ENCODE measurements around the gene FAM236B. TPM values are rescaled to one million over a fixed set of nuclear protein-coding genes. Genes with fewer than 3 reads are reported as not detected.
"Not testable (repeated sequence)": the region's sequence is repeated elsewhere in the genome, so short reads cannot be mapped to it uniquely, and the experiment has no call there.

The FAM236B gene
- total and polyA plus RNA-seq, 9 of the 15 experiments (the other 6 are each of a cell fraction or from before 2014, with no cell fraction given) = not detected

- H3K9me3 ChIP-seq (replicated peaks; ENCODE audit: control insufficient read depth, insufficient read depth, low read depth, low read length); H4K20me1 ChIP-seq (replicated peaks; ENCODE audit: control insufficient read depth, insufficient read depth, low read length); ATAC-seq; H3K36me3 ChIP-seq (ENCODE audit: control insufficient read depth, insufficient read depth, low read length); H2AFZ ChIP-seq (ENCODE audit: low read depth, low read length); H3K27me3 ChIP-seq (ENCODE audit: control insufficient read depth in 2 of 2, insufficient read depth in 2 of 2, low read length in 2 of 2); H3K79me2 ChIP-seq (ENCODE audit: control insufficient read depth, insufficient read depth, low read length); H3K9ac ChIP-seq (ENCODE audit: insufficient read depth in 1 of 2, low read depth in 2 of 2, low read length in 2 of 2); H3K9me1 ChIP-seq (ENCODE audit: control insufficient read depth, insufficient read depth, low read length); intact Hi-C loops (cut with micrococcal nuclease); FAIRE-seq; CTCF ChIA-PET (ENCODE audit: low intra/inter-chr PET ratio); H3K4me2 ChIP-seq (ENCODE audit: insufficient read depth, low read length); POLR2A ChIA-PET; DNase-seq (ENCODE audit: extremely low read depth in 1 of 4, low spot score in 3 of 4); H3K4me1 ChIP-seq (replicated peaks in 1 of 2; ENCODE audit: control insufficient read depth in 2 of 2, insufficient read depth in 2 of 2, low read length in 2 of 2); BruUV-seq (replicated peaks); H3K27ac ChIP-seq (ENCODE audit: extremely low read depth, low read depth, low read length); H3K4me3 ChIP-seq; in situ Hi-C loops (cut with MboI): not testable (repeated sequence)
- no CpG with 5 or more reads among the region's 6 CpGs for WGBS (ENCODE audit: insufficient coverage, low coverage, missing lambda C conversion rate)
These were observed 4.3 kb downstream of the FAM236B start for GRCh38 chrX:72778146-72778545.

- FAIRE-seq; H2AFZ ChIP-seq (ENCODE audit: low read depth, low read length); H4K20me1 ChIP-seq (replicated peaks; ENCODE audit: control insufficient read depth, insufficient read depth, low read length); intact Hi-C loops (cut with micrococcal nuclease); BruUV-seq (replicated peaks); H3K4me2 ChIP-seq (ENCODE audit: insufficient read depth, low read length); H3K4me3 ChIP-seq; H3K27ac ChIP-seq (ENCODE audit: extremely low read depth, low read depth, low read length); H3K79me2 ChIP-seq (ENCODE audit: control insufficient read depth, insufficient read depth, low read length); H3K4me1 ChIP-seq (replicated peaks in 1 of 2; ENCODE audit: control insufficient read depth in 2 of 2, insufficient read depth in 2 of 2, low read length in 2 of 2); POLR2A ChIA-PET; DNase-seq (ENCODE audit: extremely low read depth in 1 of 4, low spot score in 3 of 4); ATAC-seq; H3K9ac ChIP-seq (ENCODE audit: insufficient read depth in 1 of 2, low read depth in 2 of 2, low read length in 2 of 2); CTCF ChIA-PET (ENCODE audit: low intra/inter-chr PET ratio); H3K36me3 ChIP-seq (ENCODE audit: control insufficient read depth, insufficient read depth, low read length); H3K27me3 ChIP-seq (ENCODE audit: control insufficient read depth in 2 of 2, insufficient read depth in 2 of 2, low read length in 2 of 2); H3K9me3 ChIP-seq (replicated peaks; ENCODE audit: control insufficient read depth, insufficient read depth, low read depth, low read length); H3K9me1 ChIP-seq (ENCODE audit: control insufficient read depth, insufficient read depth, low read length); in situ Hi-C loops (cut with MboI): not testable (repeated sequence)
- no CpG with 5 or more reads among the region's 15 CpGs for WGBS (ENCODE audit: insufficient coverage, low coverage, missing lambda C conversion rate)
These were observed 5.0 kb downstream of the FAM236B start for GRCh38 chrX:72777467-72777790.

GRCh38 chrX:72776653-72777466 lies 5.6 kb downstream of the FAM236B start, which contains the start of gene DMRTC1B:
DMRTC1B (plus strand) TSS chrX:72776890; CDS start chrX:72845136, 68,246 bp downstream.
- intact Hi-C loops (cut with micrococcal nuclease); H2AFZ ChIP-seq (ENCODE audit: low read depth, low read length); in situ Hi-C loops (cut with MboI); H3K9me1 ChIP-seq (ENCODE audit: control insufficient read depth, insufficient read depth, low read length); CTCF ChIA-PET (ENCODE audit: low intra/inter-chr PET ratio); H3K9ac ChIP-seq (ENCODE audit: insufficient read depth in 1 of 2, low read depth in 2 of 2, low read length in 2 of 2); POLR2A ChIA-PET; H3K36me3 ChIP-seq (ENCODE audit: control insufficient read depth, insufficient read depth, low read length); H3K9me3 ChIP-seq (replicated peaks; ENCODE audit: control insufficient read depth, insufficient read depth, low read depth, low read length); H3K27ac ChIP-seq (ENCODE audit: extremely low read depth, low read depth, low read length); BruUV-seq (replicated peaks); DNase-seq (ENCODE audit: extremely low read depth in 1 of 4, low spot score in 3 of 4); H4K20me1 ChIP-seq (replicated peaks; ENCODE audit: control insufficient read depth, insufficient read depth, low read length); H3K4me3 ChIP-seq; FAIRE-seq; H3K4me2 ChIP-seq (ENCODE audit: insufficient read depth, low read length); H3K4me1 ChIP-seq (replicated peaks in 1 of 2; ENCODE audit: control insufficient read depth in 2 of 2, insufficient read depth in 2 of 2, low read length in 2 of 2); H3K79me2 ChIP-seq (ENCODE audit: control insufficient read depth, insufficient read depth, low read length); H3K27me3 ChIP-seq (ENCODE audit: control insufficient read depth in 2 of 2, insufficient read depth in 2 of 2, low read length in 2 of 2): not testable (repeated sequence)
- ATAC-seq = peak; percentile 93
- WGBS (ENCODE audit: insufficient coverage, low coverage, missing lambda C conversion rate) = no CpG with 5 or more reads among the region's 44 CpGs

DNA sequence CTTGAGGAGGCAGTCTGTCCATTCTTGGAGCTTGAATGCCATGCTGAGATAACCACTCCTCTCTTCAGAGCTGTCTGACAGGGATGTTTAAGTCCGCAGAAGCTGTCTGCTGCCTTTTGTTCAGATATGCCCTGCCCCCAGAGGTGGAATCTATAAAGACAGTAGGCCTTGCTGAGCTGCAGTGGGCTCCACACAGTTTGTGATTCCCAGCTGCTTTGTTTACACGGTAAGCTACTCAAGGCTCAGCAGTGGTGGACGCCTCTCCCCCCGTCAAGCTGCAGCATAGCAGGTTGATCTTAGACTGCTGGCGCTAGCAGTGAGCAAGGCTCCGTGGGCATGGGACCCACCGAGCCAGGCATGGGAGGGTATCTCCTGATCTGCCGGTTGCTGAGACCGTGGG lies 22.0 kb downstream of the FAM236B start:
- BruUV-seq (replicated peaks); FAIRE-seq; H3K79me2 ChIP-seq (ENCODE audit: control insufficient read depth, insufficient read depth, low read length); H3K27me3 ChIP-seq (ENCODE audit: control insufficient read depth in 2 of 2, insufficient read depth in 2 of 2, low read length in 2 of 2); H3K9me1 ChIP-seq (ENCODE audit: control insufficient read depth, insufficient read depth, low read length); H3K9ac ChIP-seq (ENCODE audit: insufficient read depth in 1 of 2, low read depth in 2 of 2, low read length in 2 of 2); POLR2A ChIA-PET; in situ Hi-C loops (cut with MboI); H3K4me2 ChIP-seq (ENCODE audit: insufficient read depth, low read length); H3K4me3 ChIP-seq; H3K9me3 ChIP-seq (replicated peaks; ENCODE audit: control insufficient read depth, insufficient read depth, low read depth, low read length); H3K27ac ChIP-seq (ENCODE audit: extremely low read depth, low read depth, low read length); H3K4me1 ChIP-seq (replicated peaks in 1 of 2; ENCODE audit: control insufficient read depth in 2 of 2, insufficient read depth in 2 of 2, low read length in 2 of 2); DNase-seq (ENCODE audit: extremely low read depth in 1 of 4, low spot score in 3 of 4); ATAC-seq; intact Hi-C loops (cut with micrococcal nuclease); CTCF ChIA-PET (ENCODE audit: low intra/inter-chr PET ratio); H3K36me3 ChIP-seq (ENCODE audit: control insufficient read depth, insufficient read depth, low read length); H2AFZ ChIP-seq (ENCODE audit: low read depth, low read length); H4K20me1 ChIP-seq (replicated peaks; ENCODE audit: control insufficient read depth, insufficient read depth, low read length): not testable (repeated sequence)
- no CpG with 5 or more reads among the region's 9 CpGs for WGBS (ENCODE audit: insufficient coverage, low coverage, missing lambda C conversion rate)

Measured in K562 (cell line).